GM23338 (cell line): ENCODE measurements around the gene GAPDHS. TPM values are rescaled to one million over a fixed set of nuclear protein-coding genes. Genes with fewer than 3 reads are reported as not detected.

Source experiments
- ATAC-seq: fragments of 200-7000 bp; cut with Tn5 transposase; 3 replicates; pipeline ENCODE4 v1.9.1; 2020
- DNase-seq: peaks from one replicate; pipeline ENCODE4 v3.0.0-alpha.2; 2015; ENCODE audit warnings: low spot score
- H2AFZ ChIP-seq: fragments of 200-600 bp; sonication (generic); 2 replicates; pipeline ENCODE4 v1.8.0; 2016; ENCODE audit warnings: antibody characterized with exemption, mild to moderate bottlenecking, moderate library complexity
- H3F3A ChIP-seq: fragments of 200-600 bp; sonication (generic); replicated peaks from 2 replicates; pipeline ENCODE4 v1.8.0; 2017; ENCODE audit warnings: antibody characterized with exemption, mixed run types, low read depth
- H3K27ac ChIP-seq: fragments of 200-600 bp; sonication (generic); 2 replicates; pipeline ENCODE4 v1.6.1; 2016; ENCODE audit warnings: low read depth
- H3K27me3 ChIP-seq: fragments of 200-600 bp; sonication (generic); 2 replicates; pipeline ENCODE4 v1.8.0; 2016; ENCODE audit warnings: mild to moderate bottlenecking, mixed run types, moderate library complexity; ENCODE audit not compliant: insufficient read depth
- H3K36me3 ChIP-seq: fragments of 200-600 bp; sonication (generic); 2 replicates; pipeline ENCODE4 v1.8.0; 2016; ENCODE audit warnings: mild to moderate bottlenecking; ENCODE audit not compliant: insufficient read depth
- H3K4me1 ChIP-seq: fragments of 200-600 bp; sonication (generic); 2 replicates; pipeline ENCODE4 v1.8.0; 2016; ENCODE audit warnings: mild to moderate bottlenecking, moderate library complexity; ENCODE audit not compliant: insufficient read depth
- H3K4me2 ChIP-seq: fragments of 200-600 bp; sonication (generic); 2 replicates; pipeline ENCODE4 v1.7.1; 2017; ENCODE audit warnings: mixed run types
- H3K4me3 ChIP-seq: fragments of 200-600 bp; sonication (generic); 2 replicates; pipeline ENCODE4 v1.6.1; 2016; ENCODE audit warnings: mixed run types
- H3K79me2 ChIP-seq: fragments of 200-600 bp; sonication (generic); replicated peaks from 2 replicates; pipeline ENCODE4 v1.8.0; 2017; ENCODE audit warnings: mild to moderate bottlenecking; ENCODE audit not compliant: insufficient read depth
- H3K9me2 ChIP-seq: fragments of 200-600 bp; sonication (generic); 2 replicates; pipeline ENCODE4 v1.8.0; 2017; ENCODE audit not compliant: insufficient read depth
- H4K20me1 ChIP-seq: fragments of 200-600 bp; sonication (generic); replicated peaks from 2 replicates; pipeline ENCODE4 v1.8.0; 2017; ENCODE audit warnings: mild to moderate bottlenecking; ENCODE audit not compliant: insufficient read depth
- H3K27ac Mint-ChIP-seq: 2 replicates; pipeline ENCODE4 v1.8.0; 2020; ENCODE audit warnings: inconsistent platforms, mild to moderate bottlenecking, moderate library complexity, mixed read lengths
- H3K27me3 Mint-ChIP-seq: 3 replicates; pipeline ENCODE4 v1.8.0; 2022; ENCODE audit warnings: low read depth, mild to moderate bottlenecking, moderate library complexity, mixed read lengths, inconsistent platforms; ENCODE audit not compliant: insufficient read depth, poor library complexity
- H3K36me3 Mint-ChIP-seq: 3 replicates; pipeline ENCODE4 v1.8.0; 2021; ENCODE audit warnings: low read depth, mild to moderate bottlenecking, inconsistent platforms, moderate library complexity, mixed read lengths
- H3K4me1 Mint-ChIP-seq: 3 replicates; pipeline ENCODE4 v1.8.0; 2020; ENCODE audit warnings: mild to moderate bottlenecking, inconsistent platforms, mixed read lengths
- H3K4me3 Mint-ChIP-seq: 3 replicates; pipeline ENCODE4 v1.8.0; 2021; ENCODE audit warnings: moderate library complexity, mild to moderate bottlenecking, inconsistent platforms, mixed read lengths
- H3K9me3 Mint-ChIP-seq: 3 replicates; pipeline ENCODE4 v1.8.0; 2020; ENCODE audit warnings: moderate library complexity, mild to moderate bottlenecking, inconsistent platforms, mixed read lengths
- CREB1 ChIP-seq: fragments of 250-450 bp; sonication (Bioruptor Pico); IDR thresholded peaks from 2 replicates; pipeline ENCODE4 v1.5.0; 2020; ENCODE audit warnings: low read depth, mild to moderate bottlenecking, moderate library complexity
- ETS1 ChIP-seq: IDR thresholded peaks from 2 replicates; pipeline ENCODE4 v1.6.1; 2016; ENCODE audit warnings: antibody characterized with exemption
- EZH2 ChIP-seq: fragments of 200-600 bp; sonication (generic); IDR thresholded peaks from one replicate; pipeline ENCODE4 v1.8.0; 2017; ENCODE audit warnings: antibody characterized with exemption, mild to moderate bottlenecking, low read depth; ENCODE audit not compliant: unreplicated experiment
- EZH2phosphoT487 ChIP-seq: fragments of 200-600 bp; sonication (generic); IDR thresholded peaks from one replicate; pipeline ENCODE4 v1.8.1; 2018; ENCODE audit warnings: antibody characterized with exemption; ENCODE audit not compliant: unreplicated experiment
- JUNB ChIP-seq: IDR thresholded peaks from one replicate; pipeline ENCODE4 v1.6.1; 2016; ENCODE audit warnings: antibody characterized with exemption; ENCODE audit not compliant: unreplicated experiment
- NANOG ChIP-seq: IDR thresholded peaks from 2 replicates; pipeline ENCODE4 v1.6.1; 2016; ENCODE audit warnings: antibody characterized with exemption, borderline replicate concordance
- POLR2AphosphoS5 ChIP-seq: IDR thresholded peaks from 2 replicates; pipeline ENCODE4 v1.6.1; 2016; ENCODE audit warnings: antibody characterized with exemption, low read depth
- REST ChIP-seq: IDR thresholded peaks from one replicate; pipeline ENCODE4 v1.6.1; 2018; ENCODE audit warnings: antibody characterized with exemption; ENCODE audit not compliant: unreplicated experiment
- STAT1 ChIP-seq: IDR thresholded peaks from one replicate; pipeline ENCODE4 v1.6.1; 2016; ENCODE audit warnings: antibody characterized with exemption; ENCODE audit not compliant: unreplicated experiment
- ZNF114 ChIP-seq: fragments of 250-450 bp; sonication (Bioruptor Pico); IDR thresholded peaks from 2 replicates; pipeline ENCODE4 v1.5.0; 2020; ENCODE audit warnings: mild to moderate bottlenecking, moderate library complexity
- ZNF331 ChIP-seq: fragments of 250-450 bp; sonication (Bioruptor Pico); IDR thresholded peaks from 2 replicates; pipeline ENCODE4 v1.5.0; 2020; ENCODE audit warnings: low read depth, mild to moderate bottlenecking, moderate library complexity
- ZNF462 ChIP-seq: fragments of 250-450 bp; sonication (Bioruptor Pico); IDR thresholded peaks from 2 replicates; pipeline ENCODE4 v1.5.0; 2020; ENCODE audit warnings: mild to moderate bottlenecking, moderate library complexity
- polyA plus RNA-seq: library from polyadenylated mRNA; unstranded; fragments of >200 nt; fragmentation: Nextera tagmentation; extraction: Ambion mirVana; gene quantifications from 2 replicates; pipeline ENCODE4 v1.2.1, GENCODE V29; 2016
- total RNA-seq: library from RNA; depleted of rRNA; stranded (reverse); fragments of >200 nt; shearing (Covaris generic); gene quantifications from 2 replicates; pipeline ENCODE4 v1.2.3, GENCODE V29; 2014

Gene GAPDHS
- total and polyA plus RNA-seq, 2 experiments from 2014 or later, result not detected

GRCh38 chr19:35569281-35569781 lies 36.1 kb downstream of the GAPDHS start (continued):
- TF ChIP-seq STAT1, result no peak
- TF ChIP-seq POLR2AphosphoS5, result no peak
- TF ChIP-seq ETS1, result no peak
- no peak for TF ChIP-seq ZNF331
- no peak for TF ChIP-seq ZNF114
- no peak for TF ChIP-seq EZH2
- no peak for TF ChIP-seq NANOG
- TF ChIP-seq EZH2phosphoT487, result no peak
- TF ChIP-seq JUNB, result no peak

- no peak overlapping the region for H3K27ac Mint-ChIP-seq
- Histone ChIP-seq H3K9me2 (no peaks in the 10 kb centered on the region), H4K20me1 (no peaks in the 10 kb centered on the region), H3K4me3 (no peak overlapping the region), H3K27me3 (no peaks in the 10 kb centered on the region), H3K79me2 (no peaks in the 10 kb centered on the region), H3K36me3 (peaks cover 3% of the 10 kb centered on the region; the same call in 1 of the 2 replicates), H3F3A (no peaks in the 10 kb centered on the region), H2AFZ (no peak overlapping the region), H3K4me1 (no peaks in the 10 kb centered on the region), H3K27ac (no peak overlapping the region), H3K4me2 (no peak overlapping the region)
- H3K4me1 Mint-ChIP-seq, result peaks cover 12% of the 10 kb centered on the region; the same call in 2 of the 3 replicates
- H3K9me3 Mint-ChIP-seq, result peaks cover 18% of the 10 kb centered on the region
- H3K36me3 Mint-ChIP-seq, result peaks cover 12% of the 10 kb centered on the region
- ATAC-seq (no peak), DNase-seq (no peak)
- no peak overlapping the region for H3K4me3 Mint-ChIP-seq
- H3K27me3 Mint-ChIP-seq, result no peaks in the 10 kb centered on the region
- TF ChIP-seq EZH2 (no peak), CREB1 (CRISPR knock-in tag) (no peak), NANOG (no peak), POLR2AphosphoS5 (no peak), ETS1 (no peak), ZNF462 (CRISPR knock-in tag) (no peak), JUNB (no peak), EZH2phosphoT487 (no peak), ZNF331 (no peak), ZNF114 (no peak), REST (no peak)
These were observed 38.2 kb downstream of the GAPDHS start for GRCh38 chr19:35571406-35571965.
